HT1080 (cell line): ENCODE results near the gene TPO. TPM values are rescaled to one million over a fixed set of nuclear protein-coding genes. Genes with fewer than 3 reads are reported as not detected.
"Not testable (repeated sequence)": the region's sequence is repeated elsewhere in the genome, so short reads cannot be mapped to it uniquely, and the experiment has no call there.

Experiments
- DNase-seq: peaks from one replicate; pipeline ENCODE4 v3.0.0-alpha.2; 2015; ENCODE audit warnings: low read depth
- total RNA-seq: library from RNA; depleted of rRNA; stranded (reverse); fragments of >200 nt; shearing (Covaris generic); gene quantifications from 2 replicates; pipeline ENCODE4 v1.2.3, GENCODE V29; 2014

The TPO gene
- total RNA-seq, 1 experiment from 2014 or later, result 0.43 TPM

- peak; percentile 17 for DNase-seq
These were observed 137.5 kb downstream of the TPO start for GRCh38 chr2:1550658-1551316.

DNA sequence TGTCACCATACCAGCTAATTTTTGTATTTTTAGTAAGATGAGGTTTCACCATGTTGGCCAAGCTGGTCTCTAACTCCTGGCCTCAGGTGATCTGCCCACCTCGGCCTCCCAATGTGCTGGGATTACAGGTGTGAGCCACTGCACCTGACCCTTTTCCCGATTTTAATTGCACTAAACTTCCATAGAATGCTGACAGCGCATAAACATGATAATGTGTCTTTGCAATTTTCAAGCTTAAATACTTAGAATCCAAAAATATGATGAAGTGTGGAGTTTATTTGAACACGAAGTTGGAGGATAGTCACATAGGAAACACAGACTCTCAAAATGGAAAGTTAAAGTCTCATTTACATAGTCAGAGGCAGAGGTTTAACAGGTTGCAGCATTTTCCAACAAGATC is 138.6 kb downstream of the TPO start:
- no peak for DNase-seq

DNA sequence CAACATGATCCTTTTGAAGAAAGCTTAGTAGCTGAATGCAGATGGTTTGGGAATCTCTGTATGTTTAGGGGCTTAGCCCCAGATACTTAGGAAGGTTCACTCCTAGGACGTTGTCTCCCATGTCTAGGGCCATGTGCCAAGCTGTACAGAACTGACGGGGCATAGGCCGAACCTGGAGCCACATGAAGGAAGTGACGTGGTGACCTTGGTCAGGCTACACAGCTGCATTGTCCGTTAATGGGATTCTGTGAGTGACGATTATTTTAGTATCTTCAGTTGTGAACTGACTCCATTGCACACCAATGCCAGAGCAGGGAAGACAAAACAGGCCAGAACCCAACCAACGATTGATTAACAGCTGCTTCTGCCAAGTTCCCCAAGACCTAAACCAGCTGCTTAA is 139.3 kb downstream of the TPO start:
- DNase-seq, result no peak

DNA sequence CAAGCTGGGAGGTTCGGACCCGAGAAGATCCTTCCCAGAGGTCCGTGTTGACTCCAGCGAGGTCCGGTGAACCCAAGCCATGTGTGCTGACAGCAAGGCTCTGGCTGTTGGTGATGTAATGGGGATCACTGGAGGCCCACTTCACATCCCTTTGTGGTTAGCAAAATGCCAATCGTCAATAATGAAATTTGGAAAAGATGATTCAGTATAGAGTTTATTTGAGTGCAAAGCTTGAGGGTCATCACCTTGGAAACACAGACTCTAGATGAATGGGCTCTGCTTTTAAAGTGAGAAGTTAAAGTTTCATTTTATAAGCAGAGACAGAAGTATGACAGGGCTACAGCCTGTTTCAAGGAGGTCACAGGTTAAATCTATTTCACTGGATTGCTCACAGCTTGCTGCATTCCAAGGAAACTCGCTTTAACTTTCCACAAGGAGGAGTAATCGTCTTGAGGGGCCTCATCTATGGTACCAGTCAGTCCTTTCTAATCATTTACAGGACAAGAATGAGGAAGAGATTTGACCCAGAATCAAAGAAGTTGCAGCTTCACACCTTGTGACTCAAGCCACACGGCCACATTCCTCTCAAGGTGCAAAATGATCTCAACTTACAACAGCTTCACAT is 140.5 kb downstream of the TPO start:
- DNase-seq, result no peak

DNA sequence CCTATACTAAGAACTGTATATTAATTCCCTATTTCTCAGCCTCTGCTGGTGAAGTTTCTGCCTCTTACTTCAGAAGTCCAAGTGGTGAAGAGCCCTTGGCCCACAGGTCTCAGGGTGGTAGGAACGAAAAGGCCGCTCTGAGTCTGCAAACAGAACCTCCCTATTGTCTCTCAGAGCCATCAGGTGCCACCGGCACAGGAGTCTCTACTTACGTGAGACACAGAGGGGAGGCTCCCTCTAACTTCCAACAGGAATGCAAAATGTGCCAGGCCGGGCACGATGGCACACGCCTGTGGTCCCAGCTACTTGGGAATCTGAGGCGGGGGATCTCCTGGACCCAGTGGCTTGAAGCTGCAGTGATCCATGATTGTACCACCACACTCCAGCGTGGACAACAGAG is 143.0 kb downstream of the TPO start:
- DNase-seq, result no peak

GRCh38 chr2:1556776-1557466 is 143.7 kb downstream of the TPO start:
- DNase-seq, result peak; percentile 41

GRCh38 chr2:1557467-1557820 is 144.2 kb downstream of the TPO start:
- DNase-seq, result no peak

DNA sequence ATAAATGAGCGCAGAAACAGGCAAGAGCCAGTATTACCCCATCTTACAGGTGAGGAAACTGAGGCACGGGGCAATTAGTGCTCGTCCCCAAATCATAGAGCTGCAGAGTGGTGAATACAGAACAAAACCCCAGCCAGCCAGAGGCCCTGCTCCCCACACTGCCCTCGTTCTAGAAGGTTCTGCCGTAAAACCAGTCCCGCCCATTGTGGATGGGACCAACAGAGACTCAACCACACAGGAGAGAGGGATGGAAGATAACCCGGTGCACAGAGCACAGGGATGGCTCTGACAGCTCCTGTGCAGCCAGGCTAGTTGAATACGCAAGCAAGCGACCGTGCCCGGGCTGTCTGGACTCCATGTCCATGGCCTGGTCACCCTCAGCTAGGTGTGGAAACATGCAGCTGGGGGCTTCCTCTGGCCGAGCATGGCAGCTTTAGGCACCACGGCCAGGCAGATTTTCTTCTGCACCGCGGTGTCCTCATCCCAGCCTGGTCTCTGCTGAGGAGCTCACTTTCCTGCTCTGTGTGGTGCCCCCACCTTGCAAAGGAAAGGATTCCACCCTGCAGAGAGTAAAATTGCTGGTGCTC is 146.4 kb downstream of the TPO start:
- DNase-seq, result no peak

DNA sequence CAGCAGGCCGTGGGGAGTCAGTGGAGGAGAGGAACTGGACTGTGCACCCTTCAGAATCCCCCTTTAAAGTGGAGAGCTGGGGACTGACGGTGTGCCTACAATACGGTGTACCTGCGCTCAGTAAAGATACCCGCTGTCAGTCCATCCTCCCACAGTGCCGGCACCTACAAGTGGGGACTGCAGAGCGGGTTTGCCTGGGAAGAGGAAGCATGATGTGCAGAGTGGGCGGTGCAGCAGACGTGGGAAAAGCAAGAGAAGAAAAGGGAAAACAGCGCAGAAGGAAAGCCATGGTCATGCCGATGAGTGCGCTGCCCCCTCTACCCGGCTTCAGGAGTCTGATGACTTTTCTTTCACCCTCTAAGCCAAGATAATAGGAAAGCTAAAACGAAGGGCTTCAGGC is 148.0 kb downstream of the TPO start:
- no peak for DNase-seq

DNA sequence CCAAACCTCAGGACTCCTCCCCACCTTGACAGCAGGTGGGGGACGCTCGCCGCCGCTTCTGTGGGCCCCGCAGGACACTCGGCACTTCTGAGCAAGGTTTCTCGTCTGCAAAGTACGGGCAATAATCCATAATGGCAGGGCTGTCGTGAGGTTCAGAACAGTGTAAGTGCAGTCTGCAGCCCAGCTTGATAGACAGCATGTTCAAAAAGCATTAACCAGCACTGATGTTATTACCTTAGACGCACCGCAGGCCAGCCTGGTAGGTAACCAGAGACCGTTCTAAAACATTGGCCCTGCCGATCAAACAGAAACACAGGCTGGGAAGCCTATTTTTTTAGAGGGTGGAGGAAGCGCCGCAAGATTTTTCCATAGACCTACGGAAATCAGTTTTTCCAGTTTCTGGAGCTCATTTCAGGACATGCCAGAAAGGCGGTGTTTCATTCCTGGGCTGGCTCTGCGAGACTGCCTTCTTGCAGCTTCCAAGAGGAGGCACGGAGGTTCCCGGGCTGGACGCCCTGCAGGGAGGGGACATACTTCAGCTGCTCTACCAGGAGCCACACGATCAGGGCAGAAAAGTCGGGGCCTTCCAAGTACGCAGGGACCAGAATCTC is 148.7 kb downstream of the TPO start:
- DNase-seq, result no peak

DNA sequence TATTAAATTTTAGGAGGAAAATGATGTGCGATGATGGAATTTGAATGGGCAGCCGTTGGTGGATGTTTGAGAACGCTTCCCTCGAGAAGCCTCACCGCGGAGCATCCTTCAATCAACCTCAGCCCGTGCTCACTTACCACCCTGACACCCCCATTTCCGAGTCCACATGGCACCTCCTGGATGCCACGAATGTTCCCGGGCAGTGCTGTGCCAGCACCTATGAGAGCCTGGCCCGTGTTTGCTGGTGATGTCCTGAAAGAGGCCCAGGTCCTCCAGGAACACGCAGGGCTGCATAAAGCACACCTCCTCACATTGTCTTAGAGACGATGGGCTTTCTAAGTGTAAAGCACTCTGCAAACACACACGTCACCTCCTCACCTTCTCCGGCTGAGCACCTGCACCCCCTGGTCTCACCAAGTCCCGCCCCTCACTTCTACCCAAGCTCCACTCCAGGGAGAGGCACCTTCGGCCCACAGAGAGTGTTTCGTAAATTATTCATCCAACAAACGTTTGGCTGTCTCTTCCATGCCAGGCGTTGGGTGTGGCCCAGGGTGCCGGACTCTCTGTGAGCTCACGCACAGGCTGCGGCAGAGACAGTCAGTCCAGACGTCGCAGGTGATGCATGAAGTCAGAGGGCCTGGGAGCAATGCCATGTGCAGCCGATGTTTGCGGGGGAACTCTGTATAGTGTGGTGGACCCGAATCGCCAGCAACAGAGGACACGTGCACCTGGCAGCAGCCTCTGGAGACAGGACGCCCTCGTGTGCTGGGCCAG is 150.0 kb downstream of the TPO start:
- no peak for DNase-seq

GRCh38 chr2:1563943-1564891 is 151.0 kb downstream of the TPO start:
- no peak for DNase-seq

DNA sequence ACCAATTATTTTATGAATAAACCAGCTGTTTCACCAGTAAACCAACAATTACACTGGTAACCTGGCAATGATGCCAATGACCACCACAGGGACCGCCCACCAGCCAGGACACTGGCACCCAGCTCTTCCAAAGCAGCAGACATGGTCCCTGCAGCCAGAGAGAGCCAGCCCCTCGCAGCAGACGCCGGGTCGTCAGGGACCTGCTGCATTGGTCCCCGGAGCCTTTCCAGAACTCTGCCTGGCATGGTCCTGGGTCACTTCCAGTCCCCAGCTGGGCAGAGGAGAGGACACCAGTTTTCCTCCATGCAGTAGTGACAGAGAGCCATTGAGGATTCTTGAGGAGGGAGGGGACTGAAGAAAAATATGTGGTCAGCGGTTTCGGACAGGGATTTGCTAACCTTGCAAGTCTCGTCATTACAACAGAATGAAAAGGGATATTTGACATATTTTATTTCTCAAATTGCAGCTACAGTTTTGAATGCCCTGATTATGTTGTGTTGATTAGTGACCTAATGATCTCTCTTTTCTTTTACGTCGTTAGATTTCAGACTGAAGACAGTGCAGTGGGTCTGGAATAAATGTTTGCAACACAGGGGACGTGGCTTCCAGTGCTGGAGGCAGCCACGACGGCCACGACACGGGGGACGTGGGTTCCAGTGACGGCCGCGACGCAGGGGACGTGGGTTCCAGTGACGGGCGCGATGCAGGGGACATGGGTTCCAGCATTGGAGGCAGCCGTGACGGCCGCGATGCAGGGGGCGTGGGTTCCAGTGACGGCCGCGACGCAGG is 154.5 kb downstream of the TPO start:
- no peak for DNase-seq

DNA sequence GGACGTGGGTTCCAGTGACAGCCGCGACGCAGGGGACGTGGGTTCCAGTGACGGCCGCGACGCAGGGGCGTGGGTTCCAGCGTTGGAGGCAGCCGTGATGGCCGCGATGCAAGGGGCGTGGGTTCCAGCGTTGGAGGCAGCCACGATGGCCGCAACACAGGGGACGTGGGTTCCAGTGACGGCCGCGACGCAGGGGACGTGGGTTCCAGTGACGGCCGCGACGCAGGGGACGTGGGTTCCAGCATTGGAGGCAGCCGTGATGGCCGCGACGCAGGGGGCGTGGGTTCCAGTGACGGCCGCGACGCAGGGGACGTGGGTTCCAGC is 155.0 kb downstream of the TPO start:
- DNase-seq, result not testable (repeated sequence)

DNA sequence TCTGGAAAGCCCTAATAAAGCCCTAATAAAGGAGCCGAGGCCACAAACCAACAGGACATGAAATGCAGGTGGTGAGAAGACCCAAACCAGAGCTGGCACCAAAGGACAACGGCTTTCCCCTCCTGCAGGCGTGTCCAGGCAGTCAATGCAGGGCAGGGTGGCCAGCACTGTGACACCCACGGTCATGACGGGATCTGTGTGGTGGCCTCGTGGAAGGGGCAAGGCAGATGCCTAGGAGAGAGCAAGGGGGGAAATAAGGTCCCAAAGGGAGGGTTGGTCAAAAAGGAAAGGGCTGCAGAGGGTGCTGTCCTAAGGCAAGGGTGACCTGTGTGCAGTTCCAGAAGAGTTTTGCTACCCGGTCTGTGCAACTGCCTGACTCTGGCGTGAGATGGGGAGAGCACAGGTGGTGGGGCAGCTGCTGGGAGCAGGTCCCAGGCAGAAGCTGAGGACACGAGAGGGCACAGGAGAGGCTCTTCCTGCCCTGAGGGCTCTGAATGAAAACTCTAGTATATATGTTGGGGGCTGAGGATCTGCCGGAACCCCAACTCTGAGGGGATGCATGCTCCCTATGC is 156.7 kb downstream of the TPO start:
- DNase-seq, result no peak

DNA sequence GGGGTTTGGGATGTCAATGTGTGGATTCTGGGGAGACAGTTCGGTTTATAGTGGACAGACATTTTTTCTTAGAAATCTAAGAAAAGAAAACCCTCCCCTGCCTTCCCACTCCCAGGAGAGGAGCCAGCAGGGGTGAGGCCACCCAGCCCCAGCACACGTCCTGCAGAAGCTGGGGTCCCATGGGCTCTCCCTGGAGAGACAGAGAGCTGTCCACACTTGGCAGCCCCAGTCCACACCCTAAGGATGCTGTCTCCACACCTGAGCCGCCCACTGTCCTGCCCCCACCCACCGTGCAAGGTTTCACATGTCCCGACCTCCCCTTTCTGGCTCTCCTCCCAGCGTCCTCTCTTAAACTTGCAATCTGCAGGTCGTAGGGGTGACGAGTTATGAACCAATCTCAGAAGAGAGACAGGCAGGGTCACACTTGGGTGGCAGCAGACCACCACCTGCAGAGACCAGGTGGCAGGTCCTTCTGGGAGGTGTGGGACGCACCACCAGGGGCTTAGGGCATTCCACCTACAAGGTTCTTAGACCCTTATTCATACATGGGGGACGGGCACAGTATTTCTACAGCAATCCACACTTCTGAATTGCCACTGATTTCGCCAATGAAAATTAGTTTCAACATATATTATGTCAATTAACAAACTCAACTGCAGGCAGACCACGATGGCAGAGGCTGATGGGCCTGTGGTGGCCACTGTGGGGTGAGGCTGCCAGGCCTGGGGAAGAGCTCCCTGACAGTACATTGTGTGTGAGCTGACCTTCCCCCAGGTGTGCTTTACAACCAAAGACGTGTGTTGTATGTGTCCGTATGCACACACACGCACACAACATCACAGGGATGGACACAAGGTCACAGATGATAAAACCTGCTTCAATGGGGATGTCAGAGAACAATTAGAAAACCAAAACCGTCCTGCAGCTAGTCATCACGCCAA is 158.5 kb downstream of the TPO start:
- no peak for DNase-seq

DNA sequence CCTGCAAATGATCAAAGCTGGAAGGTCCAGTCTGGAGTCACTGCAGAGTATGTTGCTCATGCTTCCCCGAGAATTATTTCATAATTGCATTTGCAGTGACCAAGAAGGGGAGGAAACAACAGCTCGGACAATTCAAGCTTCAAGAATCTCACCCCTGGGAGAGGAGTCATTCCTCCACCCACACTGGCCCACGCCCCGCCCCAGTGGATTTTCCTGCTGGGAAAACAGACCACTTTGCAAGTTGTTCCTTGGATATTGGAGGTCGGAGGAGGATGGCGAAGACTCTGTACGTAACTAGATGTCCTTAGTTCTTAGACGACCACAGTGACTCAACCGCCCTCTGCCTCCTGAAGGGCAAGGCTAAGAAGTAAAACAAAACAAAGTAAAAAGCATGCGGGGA is 159.4 kb downstream of the TPO start:
- no peak for DNase-seq

DNA sequence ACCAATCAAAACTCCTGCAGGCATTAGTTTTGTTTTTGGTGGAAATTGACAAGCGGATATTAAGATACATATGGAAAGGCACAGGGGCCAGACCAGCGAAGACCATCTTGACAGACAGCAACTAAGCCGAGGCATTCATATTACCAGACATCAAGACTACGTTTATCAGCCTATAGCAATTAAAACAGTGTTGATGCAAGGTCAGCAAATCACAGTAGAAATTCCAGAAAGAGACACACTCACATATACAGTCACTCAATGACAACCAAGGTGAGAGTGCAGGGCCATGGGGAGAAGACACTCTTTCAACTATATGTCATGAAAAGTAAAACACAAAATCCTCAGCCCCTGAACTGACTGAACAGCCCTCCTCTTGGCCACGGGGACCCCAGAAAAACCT is 164.6 kb downstream of the TPO start:
- DNase-seq, result no peak
